Stomach (tissue), 4 donors: ENCODE results near the gene RIC8A.

Experiments used
- CTCF ChIP-seq, 7 experiments: fragments of 450-650 bp in 4 of 7; fragments of 200-600 bp in 3 of 7; sonication (generic) in 3 of 7; IDR thresholded peaks; one replicate each; pipeline ENCODE4 v1.5.1; 2016 to 2019; ENCODE audit warnings: antibody characterized with exemption in 7 of 7, control low read depth in 2 of 7, mild to moderate bottlenecking in 1 of 7
- EP300 ChIP-seq: sonication (generic); formaldehyde crosslinking; IDR thresholded peaks from one replicate; pipeline ENCODE4 v1.6.1; 2017; ENCODE audit warnings: antibody characterized with exemption
- POLR2A ChIP-seq, 4 donors: fragments of 450-650 bp; IDR thresholded peaks; one replicate each; pipeline ENCODE4 v1.6.1; 2016; ENCODE audit warnings: antibody characterized with exemption in 4 of 4, control low read depth in 2 of 4, mild to moderate bottlenecking in 1 of 4, moderate library complexity in 1 of 4
- POLR2AphosphoS5 ChIP-seq, 3 donors: sonication (generic); formaldehyde crosslinking; IDR thresholded peaks; one replicate each; pipeline ENCODE4 v1.6.1; 2016; ENCODE audit warnings: antibody characterized with exemption in 3 of 3

DNA sequence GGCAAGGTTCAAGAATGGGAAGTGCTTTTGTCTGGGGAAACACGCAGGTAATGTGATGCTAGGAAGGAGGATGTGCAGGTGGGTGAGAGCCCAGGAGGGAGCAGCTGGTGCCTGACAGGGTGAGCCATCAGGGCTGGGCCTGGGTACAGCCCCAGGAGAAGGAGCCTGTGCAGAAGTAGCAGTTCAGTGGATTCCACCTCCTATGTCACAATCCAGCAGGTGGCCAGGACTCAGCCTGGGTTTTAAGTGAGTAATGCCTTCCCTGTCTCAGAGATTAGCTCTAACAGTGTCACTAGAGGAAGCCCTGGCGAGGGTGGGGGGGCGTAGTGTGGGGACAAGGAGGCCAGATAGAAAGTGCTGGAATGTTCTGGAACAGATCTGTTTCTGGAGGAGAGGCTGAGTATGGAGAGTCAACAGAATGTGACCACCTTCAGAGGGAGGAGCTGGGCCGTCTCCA lies 8.1 kb downstream of the RIC8A start:
- TF ChIP-seq CTCF (IDR thresholded peaks at IDR 0.05) = no peak
- no peak for TF ChIP-seq EP300
- TF ChIP-seq POLR2AphosphoS5 (IDR thresholded peaks at IDR 0.05) = no peak
- no peak for TF ChIP-seq POLR2A (IDR thresholded peaks at IDR 0.05)
